Measurements from ENCODE around the gene GBGT1. TPM values are rescaled to one million over a fixed set of nuclear protein-coding genes. Genes with fewer than 3 reads are reported as not detected.

GBGT1 gene
- total RNA-seq, result 5.3 and 6.5 TPM in 2 replicates

DNA sequence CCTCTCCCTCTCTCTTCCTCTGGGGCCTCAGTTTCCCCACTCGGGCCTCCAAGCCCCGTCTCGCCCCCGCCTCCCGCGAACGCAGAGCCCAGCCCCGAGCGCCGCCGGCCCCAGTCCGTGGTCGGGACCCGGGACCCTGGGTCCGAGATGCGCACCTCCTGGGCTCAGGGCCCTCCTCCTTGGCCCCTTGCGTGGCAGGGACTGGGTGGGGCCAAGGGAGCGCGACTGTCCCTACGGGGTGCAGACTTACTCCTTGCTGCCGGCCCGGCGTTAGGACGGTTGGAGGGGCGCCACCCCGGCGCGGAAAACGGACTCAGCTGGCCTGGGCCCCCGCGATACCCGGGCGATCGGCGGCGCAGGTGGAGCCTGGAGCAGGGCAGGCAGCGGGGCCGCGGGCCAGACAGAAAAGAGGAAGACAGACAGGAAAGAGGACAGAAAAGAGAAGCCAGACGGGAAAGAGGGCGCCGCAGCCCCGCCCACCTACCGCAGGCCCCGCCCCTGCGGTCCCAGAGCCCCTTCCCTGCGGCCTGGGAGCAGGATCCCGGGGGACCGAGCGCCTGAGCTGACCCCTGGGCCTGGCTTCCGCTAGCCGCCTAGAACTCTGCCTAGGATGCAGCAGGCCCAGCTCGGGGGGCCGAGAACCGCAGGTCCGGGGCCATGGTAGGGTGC lies at the start of gene GBGT1:
Gene GBGT1 (minus strand): TSS at position 411 of the 669 bp plus-strand sequence. CDS start 1,502 bp downstream, outside the sequence.

DNA sequence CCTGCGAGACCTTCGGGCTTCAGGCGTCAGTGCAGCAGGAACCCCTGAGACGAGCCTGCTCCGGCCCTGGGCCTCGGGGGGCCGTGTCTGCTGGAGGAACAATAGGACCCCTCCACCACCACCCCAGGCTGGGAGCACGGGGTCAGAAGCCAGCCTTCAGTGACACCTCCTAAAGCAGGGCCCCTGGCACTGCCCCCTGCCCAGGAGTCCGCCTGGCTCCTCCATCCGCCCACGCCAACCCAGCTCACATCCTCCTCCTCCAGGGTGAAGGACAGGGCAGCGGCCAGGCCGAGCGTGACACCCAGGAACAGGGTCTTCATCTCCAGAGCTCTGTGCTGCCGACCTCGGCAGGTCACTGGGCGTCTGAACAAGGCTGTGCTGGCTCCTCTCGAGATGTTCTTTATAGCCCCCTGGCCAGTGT lies 45.2 kb upstream of the GBGT1 start, which contains the start of gene OBP2B:
Gene OBP2B (minus strand): TSS at position 371 of the 421 bp plus-strand sequence. CDS start 51 bp downstream, at position 320.

DNA sequence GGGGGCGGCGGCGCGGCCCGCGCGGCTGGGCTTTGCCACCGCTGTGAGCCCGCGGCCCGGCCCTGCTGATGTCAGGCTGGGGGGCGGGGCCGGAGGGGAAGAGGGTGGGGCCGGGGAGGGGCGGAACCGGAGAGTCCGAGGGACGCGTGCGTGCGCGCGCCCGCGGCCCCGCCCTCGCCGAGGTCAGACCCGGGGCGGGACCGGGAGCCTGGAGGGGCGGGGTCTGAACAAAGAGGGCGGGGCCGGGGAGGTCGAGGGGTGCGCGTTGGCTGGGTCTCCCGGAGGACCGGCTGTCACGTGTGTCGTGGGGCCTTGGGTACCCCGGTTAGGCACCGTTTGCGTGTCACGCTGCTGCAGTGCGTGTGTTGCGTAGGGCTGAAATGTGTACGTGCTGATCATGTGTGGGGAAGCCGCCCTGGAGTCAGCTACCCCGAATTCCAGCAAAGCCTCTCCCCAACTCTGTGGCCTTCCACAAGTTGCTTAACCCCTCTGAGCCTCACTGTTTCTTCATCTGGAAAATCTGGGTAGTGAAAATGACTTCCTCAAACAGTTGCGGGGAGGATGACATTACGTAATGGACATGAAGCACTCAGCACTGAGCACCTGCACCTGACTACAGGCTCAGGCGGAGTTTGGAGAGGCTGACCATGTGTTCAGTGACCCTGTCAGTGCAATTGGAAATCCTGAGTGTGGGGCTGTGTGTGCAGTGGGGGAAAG lies 42.4 kb downstream of the GBGT1 start, which contains the start of gene RALGDS:
Gene RALGDS (minus strand): TSS at position 43 of the 717 bp plus-strand sequence. CDS start 86 bp downstream, outside the sequence.

Other genes starting within 250 kb of the GBGT1 start
- 14.0 and 20.3 TPM in 2 replicates for gene TSC1, start 219.3 kb downstream of the GBGT1 start, total RNA-seq
- gene GFI1B, start 185.2 kb downstream of the GBGT1 start, total RNA-seq, result not detected in 2 replicates
- 52.4 and 80.5 TPM in 2 replicates for gene GTF3C5, start 132.9 kb downstream of the GBGT1 start, total RNA-seq
- 0.16 and 0.38 TPM in 2 replicates for gene CEL, start 101.9 kb downstream of the GBGT1 start, total RNA-seq
- 21.0 and 35.2 TPM in 2 replicates for gene RALGDS, start 42.7 kb downstream of the GBGT1 start, total RNA-seq
- not detected in 2 replicates for gene OBP2B, start 45.3 kb upstream of the GBGT1 start, total RNA-seq
- gene ABO, start 111.3 kb upstream of the GBGT1 start, total RNA-seq, result 1.1 TPM in 1 of 2 replicates, not detected in the other
- gene SURF6, start 172.3 kb upstream of the GBGT1 start, total RNA-seq, result 9.4 and 9.5 TPM in 2 replicates
- 24.0 and 32.5 TPM in 2 replicates for gene MED22, start 184.2 kb upstream of the GBGT1 start, total RNA-seq
- 1,845 and 2,045 TPM in 2 replicates for gene RPL7A, start 184.3 kb upstream of the GBGT1 start, total RNA-seq
- 17.1 and 50.3 TPM in 2 replicates for gene SURF1, start 192.6 kb upstream of the GBGT1 start, total RNA-seq
- gene SURF2, start 192.6 kb upstream of the GBGT1 start, total RNA-seq, result 22.8 and 33.9 TPM in 2 replicates
- 220 and 283 TPM in 2 replicates for gene SURF4, start 212.1 kb upstream of the GBGT1 start, total RNA-seq
- gene STKLD1, start 212.5 kb upstream of the GBGT1 start, total RNA-seq, result 0.49 and 1.3 TPM in 2 replicates

All from mesangial cell (primary cell).